Measurements from ENCODE around the gene FKBP7. TPM values are rescaled to one million over a fixed set of nuclear protein-coding genes. Genes with fewer than 3 reads are reported as not detected.

Gene FKBP7
- total RNA-seq (2022; extraction: Qiagen RNA extraction; ENCODE audit: low read depth), result 8.7 to 14.2 TPM (median 10.2 TPM) in 5 replicates

GRCh38 chr2:178478439-178479274 lies at the start of gene FKBP7:
TSS of gene FKBP7 (minus strand) at chr2:178478600. CDS start at chr2:178478499, 101 bp downstream.

GRCh38 chr2:178480227-178481181 lies 2.1 kb upstream of the FKBP7 start, which contains the start of gene PLEKHA3:
TSS of gene PLEKHA3 (plus strand) at chr2:178480457. CDS start at chr2:178480870, 413 bp downstream.

GRCh38 chr2:178450774-178451525 lies 27.4 kb downstream of the FKBP7 start, which contains the start of the genes PJVK and PRKRA:
TSS of gene PJVK (plus strand) at chr2:178451378. CDS start at chr2:178453410, 2,032 bp downstream.
TSS of gene PRKRA (minus strand) at chr2:178451175. CDS start at chr2:178451030, 145 bp downstream.

Other genes with a start within 250 kb of the FKBP7 start
- gene PRKRA, start 27.4 kb downstream of the FKBP7 start, total RNA-seq (2022; extraction: Qiagen RNA extraction; ENCODE audit: low read depth), result 29.8 to 37.2 TPM (median 31.4 TPM) in 5 replicates
- 1.2 to 1.9 TPM (median 1.7 TPM) in 5 replicates for gene PJVK, start 27.2 kb downstream of the FKBP7 start, total RNA-seq (2022; extraction: Qiagen RNA extraction; ENCODE audit: low read depth)
- gene PLEKHA3, start 1.9 kb upstream of the FKBP7 start, total RNA-seq (2022; extraction: Qiagen RNA extraction; ENCODE audit: low read depth), result 8.7 to 18.9 TPM (median 17.4 TPM) in 5 replicates

All from A549 treated with CpdA at 1 μM for 4 hours (cell line).